KMS-11 (cell line): ENCODE results near the gene CSNK1G2.

Experiments
- H2AFZ ChIP-seq: fragments of 200-600 bp; sonication (generic); 2 replicates; pipeline ENCODE4 v1.6.1; 2016; ENCODE audit warnings: antibody characterized with exemption, mixed run types, low read depth
- H3K27ac ChIP-seq: fragments of 200-600 bp; sonication (generic); 2 replicates; pipeline ENCODE4 v1.6.1; 2016; ENCODE audit warnings: mild to moderate bottlenecking, mixed run types
- H3K27me3 ChIP-seq: fragments of 200-600 bp; sonication (generic); 2 replicates; pipeline ENCODE4 v1.6.1; 2017; ENCODE audit warnings: mild to moderate bottlenecking, low read depth, mixed run types, moderate library complexity; ENCODE audit not compliant: insufficient read depth
- H3K36me3 ChIP-seq: fragments of 200-600 bp; sonication (generic); 2 replicates; pipeline ENCODE4 v1.6.1; 2017; ENCODE audit warnings: mild to moderate bottlenecking, mixed run types; ENCODE audit not compliant: insufficient read depth
- H3K4me1 ChIP-seq: fragments of 200-600 bp; sonication (generic); 2 replicates; pipeline ENCODE4 v1.6.1; 2016; ENCODE audit warnings: mild to moderate bottlenecking, low read depth, mixed run types; ENCODE audit not compliant: poor library complexity, severe bottlenecking
- H3K4me2 ChIP-seq: fragments of 200-600 bp; sonication (generic); 2 replicates; pipeline ENCODE4 v1.7.0; 2016; ENCODE audit warnings: mild to moderate bottlenecking, mixed run types
- H3K4me3 ChIP-seq: fragments of 200-600 bp; sonication (generic); IDR thresholded peaks from 2 replicates; pipeline ENCODE4 v1.6.1; 2017; ENCODE audit warnings: low read depth, low read length, mixed read lengths; ENCODE audit not compliant: insufficient read depth
- H3K79me2 ChIP-seq: fragments of 200-600 bp; sonication (generic); 2 replicates; pipeline ENCODE4 v1.6.1; 2016; ENCODE audit warnings: low read depth, mixed run types; ENCODE audit not compliant: insufficient read depth
- H3K9ac ChIP-seq: fragments of 200-600 bp; sonication (generic); 2 replicates; pipeline ENCODE4 v1.6.1; 2016; ENCODE audit warnings: mild to moderate bottlenecking, mixed run types
- H4K20me1 ChIP-seq: fragments of 200-600 bp; sonication (generic); 2 replicates; pipeline ENCODE4 v1.6.1; 2016; ENCODE audit warnings: mild to moderate bottlenecking, mixed run types; ENCODE audit not compliant: insufficient read depth
- TF ChIP-seq, protein P1 (sequence below): fragments of 200-600 bp; sonication (generic); conservative IDR thresholded peaks from 2 replicates; pipeline ENCODE4 v1.6.1; 2017; ENCODE audit warnings: low read depth, mild to moderate bottlenecking, antibody characterized with exemption, low read length, moderate library complexity, mixed read lengths

Gene CSNK1G2

GRCh38 chr19:1970806-1971502 is 30.0 kb downstream of the CSNK1G2 start:
- Histone ChIP-seq H3K27ac (no peak overlapping the region), H3K27me3 (no peaks in the 10 kb centered on the region), H3K4me2 (no peak overlapping the region), H3K4me1 (no peaks in the 10 kb centered on the region), H3K79me2 (peaks cover 34% of the 10 kb centered on the region; the same call in 1 of the 2 replicates), H2AFZ (no peak overlapping the region), H4K20me1 (no peaks in the 10 kb centered on the region), H3K36me3 (no peaks in the 10 kb centered on the region), H3K9ac (no peak overlapping the region), H3K4me3 (no peak overlapping the region)
- TF ChIP-seq, protein P1, sequence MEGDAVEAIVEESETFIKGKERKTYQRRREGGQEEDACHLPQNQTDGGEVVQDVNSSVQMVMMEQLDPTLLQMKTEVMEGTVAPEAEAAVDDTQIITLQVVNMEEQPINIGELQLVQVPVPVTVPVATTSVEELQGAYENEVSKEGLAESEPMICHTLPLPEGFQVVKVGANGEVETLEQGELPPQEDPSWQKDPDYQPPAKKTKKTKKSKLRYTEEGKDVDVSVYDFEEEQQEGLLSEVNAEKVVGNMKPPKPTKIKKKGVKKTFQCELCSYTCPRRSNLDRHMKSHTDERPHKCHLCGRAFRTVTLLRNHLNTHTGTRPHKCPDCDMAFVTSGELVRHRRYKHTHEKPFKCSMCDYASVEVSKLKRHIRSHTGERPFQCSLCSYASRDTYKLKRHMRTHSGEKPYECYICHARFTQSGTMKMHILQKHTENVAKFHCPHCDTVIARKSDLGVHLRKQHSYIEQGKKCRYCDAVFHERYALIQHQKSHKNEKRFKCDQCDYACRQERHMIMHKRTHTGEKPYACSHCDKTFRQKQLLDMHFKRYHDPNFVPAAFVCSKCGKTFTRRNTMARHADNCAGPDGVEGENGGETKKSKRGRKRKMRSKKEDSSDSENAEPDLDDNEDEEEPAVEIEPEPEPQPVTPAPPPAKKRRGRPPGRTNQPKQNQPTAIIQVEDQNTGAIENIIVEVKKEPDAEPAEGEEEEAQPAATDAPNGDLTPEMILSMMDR: no peak

DNA sequence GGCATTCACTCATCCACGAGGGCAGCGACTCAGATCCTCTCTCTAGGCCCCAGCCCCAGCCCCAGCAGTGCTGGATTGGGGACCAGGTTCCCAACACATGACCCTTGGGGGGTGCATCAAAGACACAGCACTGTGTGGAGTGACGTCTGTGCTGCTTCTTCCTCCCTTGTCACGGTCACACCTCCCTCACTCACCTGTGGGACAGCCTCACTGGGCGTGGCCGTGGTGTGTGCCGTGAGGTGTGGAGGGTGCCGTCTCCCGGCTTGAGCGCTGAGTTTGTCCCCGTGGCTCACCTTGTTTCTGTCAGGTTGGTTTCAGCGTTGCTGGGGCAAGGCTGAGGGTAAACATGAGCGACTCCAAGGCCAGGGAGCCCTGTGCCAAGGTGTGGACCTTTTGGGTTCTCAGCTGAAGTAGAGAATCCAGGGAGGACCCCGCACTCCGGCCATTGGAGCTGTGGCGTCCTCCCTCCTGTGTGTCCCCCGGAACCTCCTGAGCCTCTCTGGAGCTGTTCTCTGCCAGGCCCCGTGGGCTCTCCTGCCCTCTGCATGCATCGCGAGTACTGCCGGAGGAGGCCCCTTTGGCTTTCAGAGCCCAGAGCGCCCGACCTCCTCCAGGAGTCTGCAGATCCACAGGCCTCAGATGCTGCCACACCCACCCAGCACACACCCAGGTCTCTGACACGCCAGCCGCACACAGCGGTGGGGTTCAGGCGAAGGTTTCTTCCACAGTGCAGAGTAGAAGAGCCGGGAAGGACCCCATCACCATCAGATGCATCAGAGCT is 33.6 kb downstream of the CSNK1G2 start:
- no peak overlapping the region for H3K4me2 ChIP-seq
- H3K27me3 ChIP-seq: no peaks in the 10 kb centered on the region
- no peak overlapping the region for H3K4me3 ChIP-seq
- H3K79me2 ChIP-seq: peaks cover 34% of the 10 kb centered on the region; the same call in 1 of the 2 replicates
- H3K36me3 ChIP-seq: no peaks in the 10 kb centered on the region
- H3K4me1 ChIP-seq: no peaks in the 10 kb centered on the region
- no peak overlapping the region for H2AFZ ChIP-seq
- no peak overlapping the region for H3K9ac ChIP-seq
- TF ChIP-seq, protein P1: no peak
- no peak overlapping the region for H3K27ac ChIP-seq
- H4K20me1 ChIP-seq: no peaks in the 10 kb centered on the region

DNA sequence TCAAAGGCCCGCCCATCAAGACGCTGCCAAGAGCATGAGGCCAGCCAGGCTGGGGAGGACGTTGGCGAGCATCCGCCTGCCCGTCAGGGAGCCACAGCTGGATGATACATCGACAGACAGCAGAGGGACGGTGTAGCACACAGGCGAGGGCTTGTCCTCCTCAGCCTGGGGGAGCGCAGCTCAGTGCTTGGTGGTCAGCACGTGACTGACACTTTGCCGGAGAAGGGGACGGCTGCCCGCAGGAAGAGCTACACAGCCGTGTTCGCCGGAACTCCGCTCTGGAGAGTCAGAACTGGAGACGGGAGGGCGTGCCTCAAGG is 34.1 kb downstream of the CSNK1G2 start:
- no peaks in the 10 kb centered on the region for H4K20me1 ChIP-seq
- no peak overlapping the region for H2AFZ ChIP-seq
- H3K27me3 ChIP-seq: no peaks in the 10 kb centered on the region
- no peak overlapping the region for H3K27ac ChIP-seq
- TF ChIP-seq, protein P1: no peak
- H3K4me2 ChIP-seq: no peak overlapping the region
- no peak overlapping the region for H3K4me3 ChIP-seq
- no peak overlapping the region for H3K9ac ChIP-seq
- peaks cover 29% of the 10 kb centered on the region; the same call in 1 of the 2 replicates for H3K79me2 ChIP-seq
- no peaks in the 10 kb centered on the region for H3K4me1 ChIP-seq
- H3K36me3 ChIP-seq: no peaks in the 10 kb centered on the region

DNA sequence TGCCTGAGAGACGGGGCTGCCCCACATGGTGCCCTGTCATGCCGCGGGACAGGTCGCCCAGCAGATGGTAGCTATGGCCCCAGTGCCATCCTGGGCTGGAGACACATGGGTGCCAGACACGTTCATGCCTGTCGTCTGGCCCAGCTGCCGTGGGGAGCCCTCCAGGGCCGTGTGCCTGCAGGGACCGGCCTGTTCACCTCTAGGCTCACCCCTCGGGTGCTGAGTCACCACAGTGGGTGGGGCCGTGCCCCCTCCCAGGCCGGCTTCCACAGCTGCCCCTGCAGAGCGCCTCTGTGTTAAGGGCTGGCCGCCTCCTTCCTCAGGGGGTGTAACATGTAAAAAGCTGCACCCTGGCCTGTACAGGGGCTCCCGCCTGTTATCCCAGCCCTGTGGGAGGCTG is 36.1 kb downstream of the CSNK1G2 start:
- TF ChIP-seq, protein P1: no peak
- H3K4me2 ChIP-seq: no peak overlapping the region
- H3K36me3 ChIP-seq: peaks cover 3% of the 10 kb centered on the region; the same call in 1 of the 2 replicates
- H3K4me3 ChIP-seq: no peak overlapping the region
- no peak overlapping the region for H2AFZ ChIP-seq
- H3K4me1 ChIP-seq: no peaks in the 10 kb centered on the region
- H3K27ac ChIP-seq: no peak overlapping the region
- H3K79me2 ChIP-seq: peaks cover 25% of the 10 kb centered on the region; the same call in 1 of the 2 replicates
- no peaks in the 10 kb centered on the region for H3K27me3 ChIP-seq
- no peaks in the 10 kb centered on the region for H4K20me1 ChIP-seq
- no peak overlapping the region for H3K9ac ChIP-seq
